Thymus (tissue), 11 donors: ENCODE measurements around the gene STARD10. TPM values are rescaled to one million over a fixed set of nuclear protein-coding genes. Genes with fewer than 3 reads are reported as not detected.

Experiments
- DNase-seq, 9 donors: peaks; one replicate each; pipeline ENCODE4 v3.0.0-alpha.2; 2013; ENCODE audit warnings: low spot score in 9 of 9, low read depth in 6 of 9, missing footprints in 1 of 9
- H3K27ac ChIP-seq, 2 donors: one replicate each; pipeline ENCODE4 v1.5.1; 2013; ENCODE audit warnings: control low read depth in 1 of 2, low read depth in 1 of 2, low read length in 1 of 2, mild to moderate bottlenecking in 1 of 2, moderate library complexity in 1 of 2
- H3K27me3 ChIP-seq, 2 donors: one replicate each; pipeline ENCODE4 v1.5.1; 2013; ENCODE audit warnings: low read length in 1 of 2; ENCODE audit not compliant: control insufficient read depth in 2 of 2, insufficient read depth in 1 of 2
- H3K36me3 ChIP-seq, 2 donors: one replicate each; pipeline ENCODE4 v1.5.1; 2013; ENCODE audit warnings: low read length in 1 of 2, mild to moderate bottlenecking in 1 of 2, moderate library complexity in 1 of 2; ENCODE audit not compliant: control insufficient read depth in 2 of 2, insufficient read depth in 2 of 2
- H3K4me1 ChIP-seq, 2 donors: one replicate each; pipeline ENCODE4 v1.5.1; 2013; ENCODE audit warnings: low read length in 2 of 2; ENCODE audit not compliant: control insufficient read depth in 2 of 2, insufficient read depth in 2 of 2
- H3K4me3 ChIP-seq, 2 donors: one replicate each; pipeline ENCODE4 v1.5.1; 2013; ENCODE audit warnings: low read length in 2 of 2, control low read depth in 1 of 2, mild to moderate bottlenecking in 1 of 2
- H3K9me3 ChIP-seq, 2 donors: one replicate each; pipeline ENCODE4 v1.5.1; 2013; ENCODE audit warnings: low read length in 1 of 2, mild to moderate bottlenecking in 1 of 2; ENCODE audit not compliant: control insufficient read depth in 2 of 2, insufficient read depth in 1 of 2
- WGBS: extraction: QIAGEN DNeasy Blood & Tissue Kit; methylation state at CpG from one replicate; pipeline ENCODE4 v1.1.7; 2013; 5-methylcytosine and 5-hydroxymethylcytosine counted together
- polyA plus RNA-seq: library from polyadenylated mRNA; stranded (reverse); fragments of 200-250 nt; gene quantifications from one replicate; pipeline ENCODE4 v1.2.3, GENCODE V29; 2013
- total RNA-seq: library from RNA; stranded (reverse); fragments of 120-200 nt; gene quantifications from one replicate; pipeline ENCODE4 v1.2.4, GENCODE V29; 2013
- donor health status: healthy.

Gene STARD10
- total and polyA plus RNA-seq, 2 donors = 39.7 to 41.5 TPM

- over 99% methylated on average over 5 of the region's 5 CpGs for WGBS
- H3K4me3 ChIP-seq = no peak overlapping the region
- no peak for DNase-seq
- H3K9me3 ChIP-seq = no peaks in the 10 kb centered on the region
- peaks cover 89 to 98% of the 10 kb centered on the region in 2 donors for H3K36me3 ChIP-seq
- no peaks in the 10 kb centered on the region for H3K27me3 ChIP-seq
- no peaks in the 10 kb centered on the region for H3K4me1 ChIP-seq
- H3K27ac ChIP-seq = no peak overlapping the region
These were observed 87.3 kb downstream of the STARD10 start for GRCh38 chr11:72706579-72706978.

- Histone ChIP-seq H3K4me3 (no peak overlapping the region), H3K36me3 (peaks cover 87 to 98% of the 10 kb centered on the region in 2 donors), H3K27me3 (no peaks in the 10 kb centered on the region), H3K9me3 (no peaks in the 10 kb centered on the region), H3K4me1 (no peaks in the 10 kb centered on the region), H3K27ac (no peak overlapping the region)
- WGBS = 96% methylated on average over 12 of the region's 12 CpGs
- DNase-seq = no peak
These were observed 88.1 kb downstream of the STARD10 start for GRCh38 chr11:72705442-72706365.

DNA sequence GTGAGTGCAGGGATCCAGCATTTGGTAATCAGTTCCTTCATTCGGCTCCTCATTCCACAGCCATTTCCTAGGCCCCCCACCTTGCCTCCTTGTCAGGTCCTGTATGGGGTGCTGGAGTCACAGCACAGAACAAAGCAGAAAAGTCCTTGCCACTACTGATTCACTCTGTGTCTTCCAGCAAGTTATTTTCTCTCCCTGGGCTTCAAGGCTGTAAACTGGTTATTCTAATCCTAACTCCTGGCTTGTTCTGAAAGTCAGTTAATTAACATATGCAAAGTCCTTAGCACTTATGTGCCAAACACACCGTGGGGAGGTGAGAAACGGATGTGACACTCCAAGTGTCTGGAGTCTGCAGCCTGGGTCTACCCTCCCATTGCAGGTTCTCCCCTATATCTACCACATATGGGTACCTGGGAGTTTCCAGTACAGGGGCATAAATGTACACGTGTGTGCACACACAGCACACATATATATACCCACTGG is 89.0 kb downstream of the STARD10 start:
- Histone ChIP-seq H3K27ac (no peak overlapping the region), H3K9me3 (no peaks in the 10 kb centered on the region), H3K36me3 (peaks cover 84 to 98% of the 10 kb centered on the region in 2 donors), H3K4me1 (no peaks in the 10 kb centered on the region), H3K27me3 (no peaks in the 10 kb centered on the region), H3K4me3 (no peak overlapping the region)
- 92% methylated on average over 4 of the region's 4 CpGs for WGBS
- no peak for DNase-seq

Other genes with a start within 250 kb of the STARD10 start
- 1.1 TPM for gene PDE2A, start 119.6 kb downstream of the STARD10 start, total RNA-seq
- gene PDE2A, start 119.6 kb downstream of the STARD10 start, polyA plus RNA-seq = 16.9 TPM
- 36.4 TPM for gene ARAP1, start 41.6 kb downstream of the STARD10 start, total RNA-seq
- 92.2 TPM for gene ARAP1, start 41.6 kb downstream of the STARD10 start, polyA plus RNA-seq
- 10.6 TPM for gene ATG16L2, start 20.4 kb upstream of the STARD10 start, total RNA-seq
- gene ATG16L2, start 20.4 kb upstream of the STARD10 start, polyA plus RNA-seq = 56.5 TPM